Astrocyte (in vitro differentiated cells and primary cell): ENCODE data around the gene SLC19A1. TPM values are rescaled to one million over a fixed set of nuclear protein-coding genes. Genes with fewer than 3 reads are reported as not detected.

Experiments
- DNase-seq: peaks from one replicate; pipeline ENCODE4 v3.0.0-alpha.2; 2010; ENCODE audit warnings: low read depth
- FAIRE-seq: peaks from 2 replicates; lab custom pipeline; 2011; peaks lifted over from hg19 to GRCh38; lab: Jason Lieb, UNC
- H2AFZ ChIP-seq: 2 replicates; pipeline ENCODE4 v1.6.0; 2012; ENCODE audit warnings: low read depth, low read length, inconsistent platforms
- H3K27ac ChIP-seq: 2 replicates; pipeline ENCODE4 v1.5.1; 2011; ENCODE audit warnings: low read depth, low read length, inconsistent platforms
- H3K27me3 ChIP-seq: 2 replicates; pipeline ENCODE4 v1.6.0; 2011; ENCODE audit warnings: low read length, inconsistent platforms; ENCODE audit not compliant: insufficient read depth
- H3K36me3 ChIP-seq: 2 replicates; pipeline ENCODE4 v1.5.1; 2011; ENCODE audit warnings: low read length, inconsistent platforms; ENCODE audit not compliant: insufficient read depth
- H3K4me1 ChIP-seq: 2 replicates; pipeline ENCODE4 v1.5.1; 2011; ENCODE audit warnings: low read length, inconsistent platforms; ENCODE audit not compliant: insufficient read depth
- H3K4me2 ChIP-seq: 2 replicates; pipeline ENCODE4 v1.6.0; 2012; ENCODE audit warnings: low read length, inconsistent platforms
- H3K4me3 ChIP-seq: 2 replicates; pipeline ENCODE4 v1.5.1; 2011; ENCODE audit warnings: low read depth, mild to moderate bottlenecking, low read length, inconsistent platforms; ENCODE audit not compliant: insufficient read depth
- H3K79me2 ChIP-seq: 2 replicates; pipeline ENCODE4 v1.6.0; 2012; ENCODE audit warnings: mild to moderate bottlenecking, low read length, inconsistent platforms; ENCODE audit not compliant: insufficient read depth
- H3K9ac ChIP-seq: 2 replicates; pipeline ENCODE4 v1.6.0; 2012; ENCODE audit warnings: mild to moderate bottlenecking, low read length, inconsistent platforms
- H3K9me3 ChIP-seq: 2 replicates; pipeline ENCODE4 v1.5.1; 2012; ENCODE audit warnings: low read depth, mild to moderate bottlenecking, low read length, inconsistent platforms; ENCODE audit not compliant: insufficient read depth
- H4K20me1 ChIP-seq: 2 replicates; pipeline ENCODE4 v1.6.0; 2012; ENCODE audit warnings: low read length, inconsistent platforms; ENCODE audit not compliant: insufficient read depth
- H3K27ac Mint-ChIP-seq: one replicate; pipeline ENCODE4 v1.8.0; 2021; ENCODE audit warnings: mild to moderate bottlenecking, mixed read lengths; ENCODE audit not compliant: unreplicated experiment
- H3K27me3 Mint-ChIP-seq: one replicate; pipeline ENCODE4 v1.8.0; 2021; ENCODE audit warnings: low read depth, mixed read lengths; ENCODE audit not compliant: unreplicated experiment
- H3K36me3 Mint-ChIP-seq: one replicate; pipeline ENCODE4 v1.8.0; 2021; ENCODE audit warnings: low read depth, mixed read lengths; ENCODE audit not compliant: unreplicated experiment
- H3K4me1 Mint-ChIP-seq: one replicate; pipeline ENCODE4 v1.8.0; 2021; ENCODE audit warnings: low read depth, mixed read lengths; ENCODE audit not compliant: unreplicated experiment
- H3K4me3 Mint-ChIP-seq: one replicate; pipeline ENCODE4 v1.8.0; 2021; ENCODE audit warnings: mild to moderate bottlenecking, moderate library complexity, mixed read lengths; ENCODE audit not compliant: unreplicated experiment
- H3K9me3 Mint-ChIP-seq: one replicate; pipeline ENCODE4 v1.8.0; 2021; ENCODE audit warnings: mild to moderate bottlenecking, mixed read lengths; ENCODE audit not compliant: unreplicated experiment
- EZH2 ChIP-seq: IDR thresholded peaks from 2 replicates; pipeline ENCODE4 v1.6.1; 2012; ENCODE audit warnings: mild to moderate bottlenecking, low read length, inconsistent platforms; ENCODE audit not compliant: insufficient read depth
- total RNA-seq: library from RNA; stranded (reverse); gene quantifications from 2 replicates; pipeline ENCODE4 v1.2.1, GENCODE V29; 2021
- TF ChIP-seq, protein P1 (sequence below): IDR thresholded peaks from 2 replicates; pipeline ENCODE4 v1.5.1; 2011; ENCODE audit warnings: low read depth, mild to moderate bottlenecking, inconsistent platforms, low read length, moderate library complexity; ENCODE audit not compliant: insufficient read depth

The SLC19A1 gene
- total RNA-seq, 1 donor from 2014 or later, result 11.7 TPM

DNA sequence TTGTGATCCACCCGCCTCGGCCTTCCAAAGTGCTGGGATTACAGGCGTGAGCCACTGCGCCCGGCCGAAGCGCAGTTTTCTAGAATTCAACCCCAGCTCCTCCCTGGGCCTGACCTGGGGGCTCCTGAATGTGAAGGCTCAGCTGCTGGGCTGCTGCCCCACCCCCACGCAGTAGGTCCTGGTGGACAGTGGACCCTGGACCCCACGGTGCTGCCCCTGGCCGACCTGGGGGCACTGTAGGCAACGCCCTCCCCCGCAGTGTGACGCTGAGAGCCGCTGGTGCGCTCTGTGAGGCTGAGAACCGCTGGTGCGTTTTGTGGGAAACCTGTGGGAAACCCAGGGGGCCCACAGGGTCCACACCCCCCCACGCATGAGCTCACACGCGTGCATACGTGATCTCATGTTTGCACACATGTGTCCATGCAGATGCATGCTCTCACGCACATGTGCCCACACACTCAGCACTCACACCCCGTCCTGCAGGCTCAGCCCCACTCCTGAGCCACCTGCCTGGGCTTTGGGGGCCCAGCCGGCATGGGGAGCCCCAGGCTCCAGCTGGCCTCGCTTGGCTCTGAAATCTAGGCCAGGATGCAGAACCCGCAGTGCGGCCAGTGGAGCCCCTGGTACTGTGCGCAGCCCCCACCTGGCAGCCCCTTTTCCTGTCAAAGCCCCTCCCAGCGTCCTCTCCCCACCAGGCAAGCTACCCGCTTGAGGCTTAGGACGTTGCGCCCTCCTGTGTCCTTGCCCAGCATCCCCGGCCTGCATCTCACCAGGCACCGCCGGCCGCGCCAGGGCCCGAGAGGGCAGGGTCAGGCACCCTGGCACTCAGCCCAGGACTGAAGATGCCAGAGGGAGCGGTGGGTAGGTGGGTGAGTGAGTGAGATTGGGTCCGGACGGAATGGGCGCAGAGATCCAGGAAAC is 69.5 kb downstream of the SLC19A1 start:
- peaks cover 3% of the 10 kb centered on the region for H3K36me3 ChIP-seq
- H3K27me3 Mint-ChIP-seq, result no peaks in the 10 kb centered on the region
- no peak for TF ChIP-seq EZH2
- TF ChIP-seq, protein P1, sequence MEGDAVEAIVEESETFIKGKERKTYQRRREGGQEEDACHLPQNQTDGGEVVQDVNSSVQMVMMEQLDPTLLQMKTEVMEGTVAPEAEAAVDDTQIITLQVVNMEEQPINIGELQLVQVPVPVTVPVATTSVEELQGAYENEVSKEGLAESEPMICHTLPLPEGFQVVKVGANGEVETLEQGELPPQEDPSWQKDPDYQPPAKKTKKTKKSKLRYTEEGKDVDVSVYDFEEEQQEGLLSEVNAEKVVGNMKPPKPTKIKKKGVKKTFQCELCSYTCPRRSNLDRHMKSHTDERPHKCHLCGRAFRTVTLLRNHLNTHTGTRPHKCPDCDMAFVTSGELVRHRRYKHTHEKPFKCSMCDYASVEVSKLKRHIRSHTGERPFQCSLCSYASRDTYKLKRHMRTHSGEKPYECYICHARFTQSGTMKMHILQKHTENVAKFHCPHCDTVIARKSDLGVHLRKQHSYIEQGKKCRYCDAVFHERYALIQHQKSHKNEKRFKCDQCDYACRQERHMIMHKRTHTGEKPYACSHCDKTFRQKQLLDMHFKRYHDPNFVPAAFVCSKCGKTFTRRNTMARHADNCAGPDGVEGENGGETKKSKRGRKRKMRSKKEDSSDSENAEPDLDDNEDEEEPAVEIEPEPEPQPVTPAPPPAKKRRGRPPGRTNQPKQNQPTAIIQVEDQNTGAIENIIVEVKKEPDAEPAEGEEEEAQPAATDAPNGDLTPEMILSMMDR, result no peak
- no peak overlapping the region for H3K9ac ChIP-seq
- H3K4me3 ChIP-seq, result no peak overlapping the region
- FAIRE-seq, result no peak
- no peak overlapping the region for H2AFZ ChIP-seq
- H3K27me3 ChIP-seq, result no peaks in the 10 kb centered on the region
- H3K9me3 ChIP-seq, result no peaks in the 10 kb centered on the region
- H3K4me3 Mint-ChIP-seq, result no peak overlapping the region
- H3K4me1 ChIP-seq, result peaks cover 22% of the 10 kb centered on the region
- no peaks in the 10 kb centered on the region for H3K9me3 Mint-ChIP-seq
- H3K27ac ChIP-seq, result no peak overlapping the region
- H3K4me1 Mint-ChIP-seq, result peaks cover 28% of the 10 kb centered on the region
- H4K20me1 ChIP-seq, result peaks cover 21% of the 10 kb centered on the region
- no peak overlapping the region for H3K27ac Mint-ChIP-seq
- no peaks in the 10 kb centered on the region for H3K36me3 Mint-ChIP-seq
- peaks cover 28% of the 10 kb centered on the region for H3K79me2 ChIP-seq
- DNase-seq, result no peak
- H3K4me2 ChIP-seq, result no peak overlapping the region

DNA sequence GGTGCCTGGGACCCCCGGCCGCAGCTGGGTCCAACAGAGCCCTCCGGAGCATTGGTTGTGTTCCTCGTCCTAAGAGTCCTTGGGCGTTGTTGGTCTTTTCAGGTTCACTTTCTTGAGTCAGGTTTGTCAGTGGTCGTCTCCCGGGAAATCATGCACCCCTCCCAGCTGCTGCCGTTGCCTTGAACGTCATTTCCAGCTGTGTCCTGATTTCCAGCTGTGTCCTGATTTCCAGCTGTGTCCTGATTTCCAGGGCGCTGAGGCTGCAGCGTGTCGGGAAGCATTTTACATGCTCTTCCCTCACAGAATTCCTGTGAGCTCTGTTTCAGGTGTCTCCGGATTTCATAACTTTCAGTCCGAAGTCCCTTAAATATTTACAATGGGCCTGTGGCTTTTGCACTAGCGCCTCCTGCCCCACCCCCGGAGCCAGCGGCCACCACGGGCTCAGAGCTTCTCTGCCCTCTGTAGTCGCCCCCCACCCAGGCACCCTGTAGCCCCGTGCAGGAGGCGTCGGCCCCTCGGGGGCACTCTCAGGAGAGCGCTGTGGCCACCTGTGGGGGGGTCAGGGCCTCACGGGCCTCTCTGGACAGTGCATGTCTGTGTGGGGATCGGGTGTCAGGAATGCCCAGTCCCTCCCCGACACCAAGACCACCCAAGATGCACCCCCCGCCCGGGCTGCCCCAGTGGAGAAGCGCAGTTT is 70.6 kb downstream of the SLC19A1 start:
- H3K27me3 Mint-ChIP-seq, result no peaks in the 10 kb centered on the region
- H3K4me2 ChIP-seq, result peak overlapping the region; percentile 74
- peak overlapping the region; percentile 96 for H3K27ac Mint-ChIP-seq
- H3K79me2 ChIP-seq, result peaks cover 36% of the 10 kb centered on the region
- peaks cover 22% of the 10 kb centered on the region for H3K4me1 ChIP-seq
- H3K9me3 Mint-ChIP-seq, result no peaks in the 10 kb centered on the region
- peaks cover 28% of the 10 kb centered on the region for H3K4me1 Mint-ChIP-seq
- DNase-seq, result no peak
- H3K27me3 ChIP-seq, result no peaks in the 10 kb centered on the region
- H3K4me3 ChIP-seq, result peak overlapping the region; percentile 9
- peaks cover 3% of the 10 kb centered on the region for H3K36me3 ChIP-seq
- H3K36me3 Mint-ChIP-seq, result peaks cover 4% of the 10 kb centered on the region
- peak overlapping the region; percentile 87 for H3K27ac ChIP-seq
- FAIRE-seq, result no peak
- peak overlapping the region; percentile 60 for H2AFZ ChIP-seq
- TF ChIP-seq EZH2, result no peak
- TF ChIP-seq, protein P1, result no peak
- no peaks in the 10 kb centered on the region for H3K9me3 ChIP-seq
- peak overlapping the region; percentile 16 for H3K4me3 Mint-ChIP-seq
- H4K20me1 ChIP-seq, result peaks cover 24% of the 10 kb centered on the region
- peak overlapping the region; percentile 72 for H3K9ac ChIP-seq
